Duodenal mucosa (tissue), 2 donors: ENCODE data around the gene LZTS3.
"Not testable (repeated sequence)": the region's sequence is repeated elsewhere in the genome, so short reads cannot be mapped to it uniquely, and the experiment has no call there.

Experiments used
- H3K27ac ChIP-seq: one replicate; pipeline ENCODE4 v1.7.0; 2013; ENCODE audit warnings: low read depth, low read length
- H3K27me3 ChIP-seq, 2 donors: one replicate each; pipeline ENCODE4 v1.7.0; 2013; ENCODE audit warnings: low read length in 2 of 2, control low read depth in 1 of 2; ENCODE audit not compliant: insufficient read depth in 2 of 2, control insufficient read depth in 1 of 2
- H3K36me3 ChIP-seq, 2 donors: one replicate each; pipeline ENCODE4 v1.7.0; 2013; ENCODE audit warnings: low read length in 2 of 2, control low read depth in 1 of 2; ENCODE audit not compliant: insufficient read depth in 2 of 2, control insufficient read depth in 1 of 2
- H3K4me1 ChIP-seq, 2 donors: one replicate each; pipeline ENCODE4 v1.7.0; 2013; ENCODE audit warnings: low read length in 2 of 2, control low read depth in 1 of 2; ENCODE audit not compliant: insufficient read depth in 2 of 2, control insufficient read depth in 1 of 2
- H3K4me3 ChIP-seq, 2 donors: one replicate each; pipeline ENCODE4 v1.7.0; 2013; ENCODE audit warnings: low read length in 2 of 2, low read depth in 1 of 2
- H3K9ac ChIP-seq, 2 donors: one replicate each; pipeline ENCODE4 v1.7.0; 2013; ENCODE audit warnings: low read length in 2 of 2, low read depth in 1 of 2
- H3K9me3 ChIP-seq, 2 donors: one replicate each; pipeline ENCODE4 v1.7.0; 2013; ENCODE audit warnings: low read length in 2 of 2, control low read depth in 1 of 2; ENCODE audit not compliant: control insufficient read depth in 1 of 2

Gene LZTS3

DNA sequence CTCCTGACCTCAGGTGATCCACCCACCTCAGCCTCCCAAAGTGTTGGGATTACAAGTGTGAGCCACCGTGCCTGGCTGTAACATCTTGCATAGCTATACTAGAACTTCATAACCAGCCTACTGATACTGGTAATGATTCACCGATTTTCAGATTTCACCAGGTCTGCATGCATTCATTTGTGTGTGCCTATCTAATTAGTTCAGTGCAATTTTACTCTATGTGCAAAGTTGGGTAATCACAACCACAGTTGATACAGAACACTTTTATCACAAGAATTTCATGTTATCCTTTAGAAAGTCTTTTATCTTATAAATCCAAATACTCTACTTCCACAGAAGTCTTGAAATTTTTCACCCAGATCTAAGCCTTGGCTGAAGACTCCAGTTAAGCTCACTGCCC lies 35.9 kb downstream of the LZTS3 start:
- Histone ChIP-seq H3K4me3 (no peak overlapping the region), H3K27ac (no peak overlapping the region), H3K27me3 (no peaks in the 10 kb centered on the region), H3K9me3 (no peaks in the 10 kb centered on the region), H3K9ac (no peak overlapping the region), H3K36me3 (no peaks in the 10 kb centered on the region), H3K4me1 (no peaks in the 10 kb centered on the region)

DNA sequence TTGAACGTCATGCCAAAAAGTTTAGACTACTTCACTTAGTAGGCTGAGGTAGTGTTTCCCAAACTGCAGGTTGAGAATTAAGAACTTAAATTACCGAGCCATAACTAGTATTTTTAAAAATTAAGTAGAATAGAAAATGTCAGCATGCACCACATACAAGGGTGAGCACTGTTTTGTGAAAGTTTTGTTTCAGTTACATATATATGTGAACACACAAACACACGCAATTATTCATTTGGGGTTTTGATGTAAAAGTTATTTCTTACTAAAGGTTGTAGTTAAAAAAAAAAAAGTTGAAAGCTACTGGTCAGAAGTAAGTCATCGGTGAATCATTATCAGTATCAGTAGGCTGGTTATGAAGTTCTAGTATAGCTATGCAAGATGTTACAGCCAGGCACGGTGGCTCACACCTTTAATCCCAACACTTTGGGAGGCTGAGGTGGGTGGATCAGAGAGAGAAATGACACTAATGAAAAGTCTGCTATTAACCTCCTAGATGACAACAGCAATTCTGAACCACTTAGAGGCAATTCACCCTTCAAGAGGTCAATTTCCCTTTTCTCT lies 37.8 kb downstream of the LZTS3 start:
- Histone ChIP-seq H3K27me3 (no peaks in the 10 kb centered on the region), H3K36me3 (no peaks in the 10 kb centered on the region), H3K9ac (no peak overlapping the region), H3K9me3 (no peaks in the 10 kb centered on the region), H3K4me1 (no peaks in the 10 kb centered on the region), H3K4me3 (no peak overlapping the region), H3K27ac (no peak overlapping the region)

- Histone ChIP-seq H3K4me3 (no peak overlapping the region), H3K36me3 (no peaks in the 10 kb centered on the region), H3K9ac (no peak overlapping the region), H3K27me3 (no peaks in the 10 kb centered on the region), H3K4me1 (no peaks in the 10 kb centered on the region), H3K9me3 (no peaks in the 10 kb centered on the region), H3K27ac (no peak overlapping the region)
These were observed 39.2 kb downstream of the LZTS3 start for GRCh38 chr20:3134151-3134550.

DNA sequence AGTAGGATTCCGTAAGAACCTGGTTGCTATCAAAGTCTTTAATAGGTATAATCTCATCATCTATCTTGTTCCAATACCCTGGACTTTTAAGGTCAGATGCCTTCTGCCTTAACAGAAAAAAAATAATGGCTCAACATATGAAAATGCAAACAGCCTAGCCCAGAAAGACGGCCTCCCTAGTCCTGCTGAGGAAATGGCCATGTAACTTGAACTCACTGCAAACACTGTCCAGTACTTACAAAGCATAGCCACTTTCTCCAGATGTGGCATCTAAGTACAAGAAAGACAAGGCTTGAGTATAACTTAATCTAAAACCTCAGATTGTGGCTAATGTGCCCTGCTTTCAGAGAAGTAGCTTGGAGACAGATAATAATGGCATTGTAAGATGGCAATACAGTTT lies 40.2 kb downstream of the LZTS3 start:
- no peak overlapping the region for H3K4me3 ChIP-seq
- H3K9me3 ChIP-seq, result no peaks in the 10 kb centered on the region

DNA sequence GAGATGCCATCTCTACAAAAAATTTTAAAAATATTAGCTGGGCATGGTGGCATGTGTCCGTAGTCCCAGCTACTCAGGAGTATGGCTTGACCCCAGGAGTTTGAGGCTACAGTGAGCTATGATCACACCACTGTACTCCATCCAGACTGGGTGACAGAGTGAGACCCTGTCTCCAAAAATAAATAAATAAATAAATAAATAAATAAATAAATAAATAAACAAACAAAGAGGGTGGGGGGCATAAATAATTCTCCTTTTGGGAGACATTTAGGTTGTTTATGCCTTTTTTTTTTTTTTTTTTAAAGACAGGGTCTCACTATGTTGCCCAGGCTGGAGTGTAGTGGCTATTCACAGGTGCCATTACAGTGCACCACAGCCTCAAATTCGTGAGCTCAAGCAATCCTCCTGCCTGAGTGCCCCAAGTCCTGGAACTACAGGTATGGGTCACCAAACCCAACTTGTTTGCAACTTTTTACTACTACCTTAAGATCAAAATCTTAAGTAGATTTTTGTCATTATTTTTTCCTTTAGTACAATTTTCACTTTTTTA lies 43.2 kb downstream of the LZTS3 start:
- Histone ChIP-seq H3K27ac (no peak overlapping the region), H3K36me3 (no peaks in the 10 kb centered on the region), H3K9ac (no peak overlapping the region), H3K4me3 (no peak overlapping the region), H3K4me1 (no peaks in the 10 kb centered on the region), H3K27me3 (no peaks in the 10 kb centered on the region), H3K9me3 (no peaks in the 10 kb centered on the region)

More for the DNA sequence above, 40.2 kb downstream of the LZTS3 start:
- Histone ChIP-seq H3K36me3 (no peaks in the 10 kb centered on the region), H3K4me1 (no peaks in the 10 kb centered on the region), H3K27me3 (no peaks in the 10 kb centered on the region), H3K9ac (no peak overlapping the region), H3K27ac (no peak overlapping the region)

- H3K9me3 ChIP-seq, result no peaks in the 10 kb centered on the region
- no peak overlapping the region for H3K4me3 ChIP-seq
- no peaks in the 10 kb centered on the region for H3K4me1 ChIP-seq
- H3K9ac ChIP-seq, result no peak overlapping the region
- H3K27ac ChIP-seq, result no peak overlapping the region
- no peaks in the 10 kb centered on the region for H3K27me3 ChIP-seq
- H3K36me3 ChIP-seq, result no peaks in the 10 kb centered on the region
These were observed 44.3 kb downstream of the LZTS3 start for GRCh38 chr20:3129094-3129493.

- H3K27ac ChIP-seq, result no peak overlapping the region
- no peaks in the 10 kb centered on the region for H3K4me1 ChIP-seq
- no peaks in the 10 kb centered on the region for H3K9me3 ChIP-seq
- no peaks in the 10 kb centered on the region for H3K27me3 ChIP-seq
- H3K4me3 ChIP-seq, result no peak overlapping the region
- no peak overlapping the region for H3K9ac ChIP-seq
- no peaks in the 10 kb centered on the region for H3K36me3 ChIP-seq
These were observed 44.9 kb downstream of the LZTS3 start for GRCh38 chr20:3128275-3128984.

DNA sequence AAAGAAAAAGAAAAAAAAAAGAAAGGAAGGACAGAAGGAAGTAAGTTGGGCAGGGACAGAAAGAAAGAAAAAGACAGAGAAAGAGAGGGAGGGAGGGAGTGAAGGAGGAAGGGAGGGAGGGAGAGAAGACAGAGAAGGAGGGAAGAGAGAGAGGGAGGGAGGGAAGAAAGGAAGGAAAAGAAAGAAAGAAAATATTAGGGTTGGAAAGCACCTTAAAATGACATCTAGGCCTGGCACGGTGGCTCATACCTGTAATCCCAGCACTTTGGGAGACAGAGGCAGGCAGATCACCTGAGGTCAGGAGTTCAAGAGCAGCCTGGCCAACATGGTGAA lies 46.9 kb downstream of the LZTS3 start:
- no peaks in the 10 kb centered on the region for H3K9me3 ChIP-seq
- H3K27me3 ChIP-seq, result no peaks in the 10 kb centered on the region
- H3K9ac ChIP-seq, result no peak overlapping the region
- H3K36me3 ChIP-seq, result peaks cover 5 to 12% of the 10 kb centered on the region in 2 donors
- H3K4me1 ChIP-seq, result no peaks in the 10 kb centered on the region
- no peak overlapping the region for H3K4me3 ChIP-seq
- H3K27ac ChIP-seq, result no peak overlapping the region

GRCh38 chr20:3125776-3126526 lies 47.4 kb downstream of the LZTS3 start:
- H3K4me1 ChIP-seq, H3K27ac ChIP-seq, H3K9me3 ChIP-seq, H3K27me3 ChIP-seq, H3K4me3 ChIP-seq, H3K9ac ChIP-seq: not testable (repeated sequence)
- H3K36me3 ChIP-seq, result peaks cover 5 to 18% of the 10 kb centered on the region in 2 donors

DNA sequence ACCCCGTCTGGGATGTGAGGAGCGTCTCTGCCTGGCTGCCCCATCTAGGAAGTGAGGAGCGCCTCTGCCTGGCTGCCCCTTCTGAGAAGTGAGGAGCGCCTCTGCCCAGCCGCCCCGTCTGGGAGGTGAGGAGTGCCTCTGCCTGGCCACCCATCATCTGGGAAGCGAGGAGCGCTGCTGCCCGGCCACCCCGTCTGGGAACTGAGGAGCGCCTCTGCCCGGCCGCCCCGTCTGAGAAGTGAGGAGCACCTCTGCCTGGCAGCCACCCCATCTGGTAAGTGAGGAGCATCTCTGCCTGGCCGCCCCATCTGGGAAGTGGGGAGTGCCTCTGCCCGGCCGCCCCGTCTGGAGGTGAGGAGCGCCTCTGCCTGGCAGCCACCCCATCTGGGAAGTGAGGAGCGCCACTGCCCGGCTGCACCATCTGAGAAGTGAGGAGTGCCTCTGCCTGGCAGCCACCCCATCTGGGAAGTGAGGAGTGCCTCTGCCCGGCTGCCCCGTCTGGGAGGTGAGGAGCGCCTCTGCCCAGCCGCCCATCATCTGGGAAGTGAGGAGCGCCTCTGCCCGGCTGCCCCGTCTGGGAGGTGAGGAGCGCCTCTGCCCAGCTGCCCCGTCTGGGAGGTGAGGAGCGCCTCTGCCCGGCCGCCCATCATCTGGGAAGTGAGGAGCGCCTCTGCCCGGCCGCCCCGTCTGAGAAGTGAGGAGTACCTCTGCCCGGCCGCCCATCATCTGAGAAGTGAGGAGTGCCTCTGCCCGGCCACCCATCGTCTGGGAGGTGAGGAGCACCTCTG lies 48.4 kb downstream of the LZTS3 start:
- H3K36me3 ChIP-seq, result peaks cover 5 to 22% of the 10 kb centered on the region in 2 donors
- H3K4me1 ChIP-seq, H3K4me3 ChIP-seq, H3K27me3 ChIP-seq, H3K27ac ChIP-seq, H3K9me3 ChIP-seq, H3K9ac ChIP-seq: not testable (repeated sequence)
